Tibial nerve (tissue), 4 donors: ENCODE data around the gene TOX2. TPM values are rescaled to one million over a fixed set of nuclear protein-coding genes. Genes with fewer than 3 reads are reported as not detected.

Experiments
- DNase-seq, 2 donors: peaks; one replicate each; pipeline ENCODE4 v3.0.0-alpha.2; 2019; ENCODE audit warnings: low spot score in 2 of 2
- H3K27ac ChIP-seq, 4 donors: fragments of 200-600 bp; sonication (generic) in 3 of 4; one replicate each; pipeline ENCODE4 v1.5.1; 2017 to 2019; ENCODE audit warnings: mild to moderate bottlenecking in 1 of 4
- H3K27me3 ChIP-seq, 2 donors: fragments of 200-600 bp; sonication (generic) in 1 of 2; one replicate each; pipeline versions ENCODE4 v1.5.1 to v1.6.0; 2017 to 2019
- H3K36me3 ChIP-seq, 3 donors: fragments of 200-600 bp; sonication (generic); one replicate each; pipeline ENCODE4 v1.5.1; 2018 to 2019
- H3K4me1 ChIP-seq, 4 donors: fragments of 200-600 bp; sonication (generic) in 3 of 4; one replicate each; pipeline ENCODE4 v1.5.1; 2017 to 2019
- H3K4me3 ChIP-seq, 4 donors: fragments of 200-600 bp; sonication (generic) in 3 of 4; one replicate each; pipeline ENCODE4 v1.5.1; 2017 to 2019; ENCODE audit warnings: mild to moderate bottlenecking in 1 of 4, moderate library complexity in 1 of 4
- H3K9me3 ChIP-seq, 4 donors: fragments of 200-600 bp; sonication (generic) in 3 of 4; one replicate each; pipeline ENCODE4 v1.5.1; 2017 to 2019
- CTCF ChIP-seq, 5 experiments: fragments of 200-600 bp in 3 of 5; fragments of 450-650 bp in 2 of 5; sonication (generic) in 3 of 5; IDR thresholded peaks; one replicate each; pipeline ENCODE4 v1.5.1; 2016 to 2019; ENCODE audit warnings: antibody characterized with exemption in 5 of 5, mild to moderate bottlenecking in 3 of 5, moderate library complexity in 2 of 5
- EP300 ChIP-seq, 2 donors: sonication (generic); formaldehyde crosslinking; IDR thresholded peaks; one replicate each; pipeline ENCODE4 v1.6.1; 2017; ENCODE audit warnings: antibody characterized with exemption in 2 of 2, mild to moderate bottlenecking in 1 of 2
- POLR2A ChIP-seq, 2 donors: fragments of 450-650 bp; IDR thresholded peaks; one replicate each; pipeline ENCODE4 v1.6.1; 2017; ENCODE audit warnings: antibody characterized with exemption in 2 of 2, mild to moderate bottlenecking in 2 of 2, moderate library complexity in 2 of 2
- WGBS, 2 donors: methylation state at CpG; one replicate each; pipeline ENCODE4 v1.1.5; 2018; 5-methylcytosine and 5-hydroxymethylcytosine counted together
- total RNA-seq, 4 donors: library from RNA; depleted of rRNA; stranded (reverse); fragments of >200 nt; gene quantifications; one replicate each; pipeline ENCODE4 v1.1.0, GENCODE V29; 2016

The TOX2 gene
- total RNA-seq, 4 donors from 2014 or later, result 1.3 to 3.3 (median 1.9) TPM

GRCh38 chr20:44033873-44034272 is 119.2 kb downstream of the TOX2 start:
- Histone ChIP-seq H3K27ac (no peak overlapping the region), H3K4me1 (no peaks in the 10 kb centered on the region), H3K36me3 (no peaks in the 10 kb centered on the region), H3K27me3 (peaks cover 0 to 4% of the 10 kb centered on the region in 2 donors), H3K4me3 (no peak overlapping the region), H3K9me3 (no peaks in the 10 kb centered on the region)
- no peak for TF ChIP-seq CTCF (IDR thresholded peaks at IDR 0.05)
- no peak for TF ChIP-seq EP300 (IDR thresholded peaks at IDR 0.05)
- TF ChIP-seq POLR2A (IDR thresholded peaks at IDR 0.05), result no peak
- DNase-seq, result no peak
- WGBS, 2 donors, result 79 to 89% methylated on average over 4 of the region's 4 CpGs

GRCh38 chr20:44034451-44034850 is 119.8 kb downstream of the TOX2 start:
- no peak overlapping the region for H3K27ac ChIP-seq
- no peak for DNase-seq
- 80 to 88% methylated on average over 1 of the region's 1 CpG for WGBS, 2 donors
- H3K4me3 ChIP-seq, result no peak overlapping the region
- no peaks in the 10 kb centered on the region for H3K4me1 ChIP-seq
- H3K27me3 ChIP-seq, result peaks cover 0 to 9% of the 10 kb centered on the region in 2 donors
- no peaks in the 10 kb centered on the region for H3K36me3 ChIP-seq
- TF ChIP-seq POLR2A (IDR thresholded peaks at IDR 0.05), result no peak
- TF ChIP-seq EP300 (IDR thresholded peaks at IDR 0.05), result no peak
- no peak for TF ChIP-seq CTCF (IDR thresholded peaks at IDR 0.05)
- no peaks in the 10 kb centered on the region for H3K9me3 ChIP-seq

DNA sequence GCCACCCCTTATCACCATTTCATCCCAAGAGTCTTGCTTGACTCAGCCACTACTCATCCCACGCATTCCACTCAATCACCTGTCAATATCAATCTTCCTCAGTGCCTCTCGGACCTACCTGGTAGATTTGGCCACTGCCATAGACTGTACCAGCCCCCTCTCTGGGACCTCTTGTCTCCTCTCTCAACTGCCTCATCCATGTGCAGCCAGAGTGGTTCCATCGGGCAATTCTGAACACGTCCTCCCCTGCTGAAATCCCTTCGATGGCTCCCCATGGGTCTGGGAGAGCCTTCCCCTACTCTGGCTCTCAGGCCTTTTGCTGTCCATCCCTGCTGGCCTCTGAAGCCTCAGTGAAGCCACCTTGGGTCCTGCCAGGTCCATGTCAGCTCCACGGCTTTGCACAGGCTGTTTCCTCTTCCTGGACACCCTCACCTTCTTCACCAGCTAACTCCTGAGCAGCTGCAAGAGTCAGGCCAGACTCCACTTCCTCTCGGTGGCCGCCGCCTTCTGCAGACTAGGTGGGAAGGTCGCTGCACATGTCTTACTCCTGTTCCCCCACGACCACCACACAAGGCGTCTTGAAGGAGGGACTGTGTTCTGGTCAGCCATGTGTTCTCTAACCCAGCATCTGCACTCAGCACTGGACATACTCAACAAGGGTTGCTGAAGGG is 120.4 kb downstream of the TOX2 start:
- no peaks in the 10 kb centered on the region for H3K9me3 ChIP-seq
- H3K36me3 ChIP-seq, result no peaks in the 10 kb centered on the region
- H3K27me3 ChIP-seq, result peaks cover 0 to 9% of the 10 kb centered on the region in 2 donors
- H3K4me1 ChIP-seq, result no peaks in the 10 kb centered on the region
- no peak overlapping the region for H3K4me3 ChIP-seq
- no peak for TF ChIP-seq CTCF (IDR thresholded peaks at IDR 0.05)
- no peak for TF ChIP-seq EP300 (IDR thresholded peaks at IDR 0.05)
- TF ChIP-seq POLR2A (IDR thresholded peaks at IDR 0.05), result no peak
- 77 to 85% methylated on average over 12 of the region's 12 CpGs for WGBS, 2 donors
- DNase-seq, result no peak
- H3K27ac ChIP-seq, result no peak overlapping the region

DNA sequence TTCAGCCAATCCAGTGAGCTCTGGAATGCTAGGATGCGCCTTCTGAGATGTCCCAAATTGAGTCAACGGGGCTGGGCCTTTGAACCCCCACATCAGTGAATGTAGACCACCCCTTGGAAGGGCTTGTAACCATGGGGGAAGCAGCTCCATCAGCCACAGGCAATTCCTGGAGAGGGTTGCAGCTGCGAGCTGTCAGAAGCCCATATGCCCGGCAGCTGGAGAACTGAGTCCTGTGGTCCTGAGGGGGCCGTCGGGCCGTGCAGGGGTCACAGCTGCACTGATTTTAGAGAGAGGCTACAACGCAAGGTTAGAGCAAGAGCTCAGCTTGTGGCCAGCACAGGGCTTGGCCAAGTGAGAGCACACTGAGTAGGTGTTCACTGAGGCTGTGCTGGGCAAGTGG is 121.3 kb downstream of the TOX2 start:
- Histone ChIP-seq H3K27me3 (peaks cover 0 to 9% of the 10 kb centered on the region in 2 donors), H3K4me1 (no peaks in the 10 kb centered on the region), H3K9me3 (no peaks in the 10 kb centered on the region), H3K4me3 (no peak overlapping the region), H3K36me3 (no peaks in the 10 kb centered on the region), H3K27ac (no peak overlapping the region)
- 57 to 59% methylated on average over 4 to 8 of the region's 8 CpGs for WGBS, 2 donors
- TF ChIP-seq POLR2A (IDR thresholded peaks at IDR 0.05) (no peak), CTCF (IDR thresholded peaks at IDR 0.05) (no peak), EP300 (IDR thresholded peaks at IDR 0.05) (no peak)
- no peak for DNase-seq

GRCh38 chr20:44036441-44036840 is 121.8 kb downstream of the TOX2 start:
- H3K9me3 ChIP-seq, result no peaks in the 10 kb centered on the region
- no peaks in the 10 kb centered on the region for H3K36me3 ChIP-seq
- no peaks in the 10 kb centered on the region for H3K4me1 ChIP-seq
- TF ChIP-seq POLR2A (IDR thresholded peaks at IDR 0.05) (no peak), CTCF (IDR thresholded peaks at IDR 0.05) (no peak), EP300 (IDR thresholded peaks at IDR 0.05) (no peak)
- DNase-seq, result no peak
- H3K27me3 ChIP-seq, result peaks cover 0 to 9% of the 10 kb centered on the region in 2 donors
- WGBS, 2 donors, result 88 to 89% methylated on average over 4 of the region's 4 CpGs
- no peak overlapping the region for H3K27ac ChIP-seq
- H3K4me3 ChIP-seq, result no peak overlapping the region
